Heart left ventricle (tissue), 16 donors: ENCODE data around the gene SRC. TPM values are rescaled to one million over a fixed set of nuclear protein-coding genes. Genes with fewer than 3 reads are reported as not detected.

Experiments used
- ATAC-seq, 4 donors: fragments of 200-7000 bp; cut with Tn5 transposase; one replicate each; pipeline ENCODE4 v1.9.1; 2020 to 2022; ENCODE audit warnings: moderate library complexity in 4 of 4, mild to moderate bottlenecking in 3 of 4, moderate number of reproducible peaks in 1 of 4
- DNase-seq, 5 donors: peaks; one replicate each; pipeline ENCODE4 v3.0.0-alpha.2; 2020
- H3K27ac ChIP-seq, 12 donors: fragments of 200-600 bp; sonication (generic) in 4 of 12; one replicate each; pipeline versions ENCODE4 v1.5.0 to v1.8.0; 2016 to 2022; ENCODE audit warnings: mild to moderate bottlenecking in 2 of 12
- H3K27me3 ChIP-seq, 9 donors: fragments of 200-600 bp; sonication (generic) in 2 of 9; one replicate each; pipeline versions ENCODE4 v1.5.1 to v1.8.0; 2016 to 2022; ENCODE audit warnings: mild to moderate bottlenecking in 3 of 9
- H3K36me3 ChIP-seq, 9 donors: fragments of 200-600 bp; sonication (generic) in 2 of 9; one replicate each; pipeline versions ENCODE4 v1.5.0 to v1.8.0; 2018 to 2022; ENCODE audit warnings: mild to moderate bottlenecking in 2 of 9
- H3K4me1 ChIP-seq, 12 donors: fragments of 200-600 bp; sonication (generic) in 4 of 12; one replicate each; pipeline versions ENCODE4 v1.5.0 to v1.8.0; 2016 to 2022; ENCODE audit warnings: mild to moderate bottlenecking in 3 of 12
- H3K4me3 ChIP-seq, 12 donors: fragments of 200-600 bp; sonication (generic) in 4 of 12; one replicate each; pipeline versions ENCODE4 v1.5.0 to v1.8.0; 2017 to 2022; ENCODE audit warnings: mild to moderate bottlenecking in 9 of 12, moderate library complexity in 4 of 12
- H3K9me3 ChIP-seq, 12 donors: fragments of 200-600 bp; sonication (generic) in 4 of 12; one replicate each; pipeline versions ENCODE4 v1.5.0 to v1.8.0; 2016 to 2022; ENCODE audit warnings: mild to moderate bottlenecking in 1 of 12
- POLR2A ChIP-seq, 2 donors: fragments of 450-650 bp; IDR thresholded peaks; one replicate each; pipeline ENCODE4 v1.6.1; 2017; ENCODE audit warnings: antibody characterized with exemption in 2 of 2, mild to moderate bottlenecking in 2 of 2, moderate library complexity in 2 of 2
- WGBS, 4 donors: extraction: QIAGEN DNeasy Blood & Tissue Kit in 2 of 4; methylation state at CpG; one replicate each; pipeline versions ENCODE4 v1.1.5 to v1.1.7; 2013 to 2018; 5-methylcytosine and 5-hydroxymethylcytosine counted together
- intact Hi-C, 10 donors: fragments of 100-400 bp; cut with DNase I; formaldehyde crosslinking; loops; one replicate each; pipeline versions ENCODE4 v1.11.1 to v1.14.2; 2022
- polyA plus RNA-seq, 2 donors: library from polyadenylated mRNA; stranded (reverse); fragments of 200-250 nt; gene quantifications; one replicate each; pipeline ENCODE4 v1.2.3, GENCODE V29; 2013
- total RNA-seq, 9 donors: library from RNA; depleted of rRNA in 2 of 9; stranded (reverse); fragments of >200 nt in 2 of 9; fragmentation: NEBNext Ultra II Directional in 3 of 9; extraction: Animal tissue kit (Norgen Biotek cat#: 25700) in 3 of 9; gene quantifications; one replicate each; pipeline versions ENCODE4 v1.1.0 to v1.2.4, GENCODE V29; 2016 to 2023
- TF ChIP-seq, protein P1 (sequence below), 12 donors: fragments of 200-600 bp; sonication (generic) in 4 of 12; IDR thresholded peaks; one replicate each; pipeline versions ENCODE4 v1.5.0 to v1.8.0; 2018 to 2022; ENCODE audit warnings: antibody characterized with exemption in 12 of 12, mild to moderate bottlenecking in 5 of 12
- donor health status: ischemic (EF 13 %, LVEDD 7.1; RV severe dilation, severe dysfunction).
- donor health status: healthy with polysubstance abuse.
- donor health status: DM: no; HTN: yes; CAD: no.
- donor health status: DM: no; HTN: no; CAD: no.
- donor health status: ischemic (EF 25% LVEDD 6.9; RV normal size, moderate dysfunction).
- donor health status: ischemic (EF 25% LVEDD 5.7; RV mildly dilated, moderate dysfunction).
- donor health status: healthy.
- donor health status: DM: yes; HTN: yes; CAD: no.
- donor health status: ischemic (EF 35%, LVEDD 5.7; RV mildly dilated, moderate dysfunction).
- donor health status: nonischemic (EF 11% LVEDD 7.7; RV severe dilation, severe dysfunction).
- donor health status: DM: yes; HTN: yes; CAD: no.
- donor health status: PGD.
- donor health status: ischemic (EF 29% LVEDD 5.4; RV normal size, mild dysfunction).
- donor health status: nonischemic (EF 23%, LVEDD 6.1; RV moderate dilation, normal function).

The SRC gene
- total and polyA plus RNA-seq, 11 donors, result 2.5 to 19.9 (median 5.1) TPM

DNA sequence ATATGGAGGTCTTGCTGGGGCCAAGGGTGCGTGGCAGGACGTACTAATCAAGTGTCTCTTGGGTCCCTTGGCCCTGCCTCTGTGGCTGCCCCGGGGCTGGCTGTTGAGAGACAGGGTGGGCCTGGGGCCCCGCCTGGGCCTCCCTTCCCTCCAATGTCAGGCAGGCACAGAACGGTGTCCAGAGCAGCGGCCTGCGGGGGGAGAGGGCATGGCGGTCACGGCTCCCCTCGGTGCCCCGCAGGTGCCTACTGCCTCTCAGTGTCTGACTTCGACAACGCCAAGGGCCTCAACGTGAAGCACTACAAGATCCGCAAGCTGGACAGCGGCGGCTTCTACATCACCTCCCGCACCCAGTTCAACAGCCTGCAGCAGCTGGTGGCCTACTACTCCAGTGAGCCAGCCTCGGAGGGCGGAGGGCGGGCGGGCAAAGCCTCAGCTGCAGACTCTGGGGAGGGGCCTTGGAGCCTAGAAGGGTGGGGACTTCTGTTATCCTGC is 50.0 kb downstream of the SRC start:
- Histone ChIP-seq H3K9me3 (no peaks in the 10 kb centered on the region), H3K36me3 (peaks cover 0 to 16% (median 0%) of the 10 kb centered on the region in 9 donors), H3K27ac (no peak overlapping the region), H3K4me1 (peaks cover 0 to 15% (median 0%) of the 10 kb centered on the region in 12 donors), H3K27me3 (no peaks in the 10 kb centered on the region), H3K4me3 (no peak overlapping the region)
- DNase-seq, result peak in 3 of 5 donors; percentile 71 to 75 (median 72)
- TF ChIP-seq, protein P1, sequence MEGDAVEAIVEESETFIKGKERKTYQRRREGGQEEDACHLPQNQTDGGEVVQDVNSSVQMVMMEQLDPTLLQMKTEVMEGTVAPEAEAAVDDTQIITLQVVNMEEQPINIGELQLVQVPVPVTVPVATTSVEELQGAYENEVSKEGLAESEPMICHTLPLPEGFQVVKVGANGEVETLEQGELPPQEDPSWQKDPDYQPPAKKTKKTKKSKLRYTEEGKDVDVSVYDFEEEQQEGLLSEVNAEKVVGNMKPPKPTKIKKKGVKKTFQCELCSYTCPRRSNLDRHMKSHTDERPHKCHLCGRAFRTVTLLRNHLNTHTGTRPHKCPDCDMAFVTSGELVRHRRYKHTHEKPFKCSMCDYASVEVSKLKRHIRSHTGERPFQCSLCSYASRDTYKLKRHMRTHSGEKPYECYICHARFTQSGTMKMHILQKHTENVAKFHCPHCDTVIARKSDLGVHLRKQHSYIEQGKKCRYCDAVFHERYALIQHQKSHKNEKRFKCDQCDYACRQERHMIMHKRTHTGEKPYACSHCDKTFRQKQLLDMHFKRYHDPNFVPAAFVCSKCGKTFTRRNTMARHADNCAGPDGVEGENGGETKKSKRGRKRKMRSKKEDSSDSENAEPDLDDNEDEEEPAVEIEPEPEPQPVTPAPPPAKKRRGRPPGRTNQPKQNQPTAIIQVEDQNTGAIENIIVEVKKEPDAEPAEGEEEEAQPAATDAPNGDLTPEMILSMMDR (IDR thresholded peaks at IDR 0.05), result no peak
- TF ChIP-seq POLR2A (IDR thresholded peaks at IDR 0.05), result no peak
- 59 to 71% (median 69%) methylated on average over 19 to 22 of the region's 22 CpGs for WGBS, 4 donors
- intact Hi-C loops, result no loop called here
- ATAC-seq, result peak in 3 of 4 donors; percentile 48 to 65 (median 58)

DNA sequence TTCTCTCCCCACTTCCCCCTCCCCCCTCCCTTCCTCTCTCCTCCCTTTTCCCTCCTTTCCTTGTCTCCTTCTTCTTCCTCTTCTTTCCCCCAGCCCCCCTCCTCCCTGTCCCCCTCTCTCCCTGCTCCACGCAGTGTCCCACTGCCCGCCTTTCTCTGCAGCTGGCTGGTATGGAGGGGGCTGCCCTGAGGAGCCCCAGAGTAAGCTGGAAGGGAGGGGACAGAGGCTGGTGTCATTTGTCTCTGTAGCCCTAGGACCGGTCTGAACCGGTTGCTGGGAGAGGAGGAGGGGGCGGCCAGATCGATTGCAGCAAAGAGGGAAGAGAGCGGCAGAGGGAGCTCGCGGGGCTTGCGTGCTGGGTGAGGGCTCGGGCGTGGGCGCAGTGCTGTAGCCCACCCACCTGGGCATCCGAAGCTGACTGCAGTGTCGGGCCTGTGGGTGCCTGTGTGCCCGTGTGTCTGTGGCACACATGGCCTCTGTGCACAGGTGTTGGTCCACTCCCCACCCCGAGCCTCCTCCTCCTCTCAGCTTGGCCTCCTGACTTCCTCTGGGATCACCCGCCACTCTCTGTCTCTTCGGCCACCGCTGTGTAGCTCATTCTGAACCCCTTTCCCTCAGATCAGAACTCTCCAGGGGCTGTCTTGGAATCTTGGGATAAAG is 50.6 kb downstream of the SRC start:
- WGBS, 4 donors, result 61 to 73% (median 66%) methylated on average over 20 of the region's 20 CpGs
- no peaks in the 10 kb centered on the region for H3K27me3 ChIP-seq
- H3K4me3 ChIP-seq, result no peak overlapping the region
- H3K36me3 ChIP-seq, result peaks cover 0 to 16% (median 0%) of the 10 kb centered on the region in 9 donors
- no peak overlapping the region for H3K27ac ChIP-seq
- ATAC-seq (no peak), DNase-seq (peak in 1 of 5 donors; percentile 44)
- TF ChIP-seq, protein P1 (IDR thresholded peaks at IDR 0.05), result no peak
- TF ChIP-seq POLR2A (IDR thresholded peaks at IDR 0.05), result no peak
- intact Hi-C loops, result no loop called here
- H3K4me1 ChIP-seq, result peaks cover 0 to 15% (median 0%) of the 10 kb centered on the region in 12 donors
- H3K9me3 ChIP-seq, result no peaks in the 10 kb centered on the region

DNA sequence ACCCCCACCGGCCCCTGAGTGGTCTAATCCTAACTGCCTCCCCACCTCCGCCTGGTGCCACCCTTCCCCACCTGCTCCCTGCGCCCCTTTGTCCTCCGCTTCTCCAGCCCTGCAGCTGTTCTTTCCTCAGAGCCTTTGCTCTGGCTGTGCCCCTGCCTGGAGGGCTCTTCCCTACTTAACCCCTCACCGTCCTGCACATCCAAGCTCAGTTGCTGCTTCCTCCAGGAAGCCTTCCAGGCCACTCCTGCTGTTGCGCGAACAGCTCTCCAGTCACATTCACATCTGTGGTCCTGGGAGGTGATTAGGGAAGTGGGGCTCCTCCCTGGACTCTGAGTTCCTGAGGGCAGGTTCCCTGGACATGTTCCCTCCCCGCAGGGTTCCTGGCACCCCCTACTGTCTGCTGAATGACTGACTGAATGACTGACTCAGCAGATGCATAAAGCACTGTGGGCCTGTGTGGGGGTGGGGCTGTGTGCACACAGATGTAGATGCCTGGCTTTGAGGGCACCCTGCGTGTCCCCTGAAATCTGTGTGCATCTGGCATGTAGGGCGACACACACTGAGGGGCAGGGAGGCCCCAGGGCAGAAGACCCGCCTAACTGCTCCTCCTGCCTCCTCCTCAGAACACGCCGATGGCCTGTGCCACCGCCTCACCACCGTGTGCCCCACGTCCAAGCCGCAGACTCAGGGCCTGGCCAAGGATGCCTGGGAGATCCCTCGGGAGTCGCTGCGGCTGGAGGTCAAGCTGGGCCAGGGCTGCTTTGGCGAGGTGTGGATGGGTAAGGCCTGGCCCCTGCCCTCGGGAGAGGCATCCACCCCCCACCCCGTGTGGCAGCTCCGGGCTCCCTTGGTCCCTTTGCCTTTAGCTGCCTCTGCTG is 51.4 kb downstream of the SRC start:
- no peaks in the 10 kb centered on the region for H3K27me3 ChIP-seq
- peaks cover 0 to 15% (median 0%) of the 10 kb centered on the region in 12 donors for H3K4me1 ChIP-seq
- DNase-seq, result peak in 1 of 5 donors; percentile 54
- no peaks in the 10 kb centered on the region for H3K9me3 ChIP-seq
- TF ChIP-seq POLR2A (IDR thresholded peaks at IDR 0.05), result no peak
- TF ChIP-seq, protein P1 (IDR thresholded peaks at IDR 0.05), result no peak
- intact Hi-C loops, result no loop called here
- H3K36me3 ChIP-seq, result peaks cover 0 to 16% (median 0%) of the 10 kb centered on the region in 9 donors
- H3K4me3 ChIP-seq, result no peak overlapping the region
- no peak overlapping the region for H3K27ac ChIP-seq
- WGBS, 4 donors, result 84 to 91% (median 89%) methylated on average over 19 to 24 of the region's 24 CpGs
- ATAC-seq, result no peak
